Measurements from ENCODE around the gene PKNOX2.

The PKNOX2 gene

DNA sequence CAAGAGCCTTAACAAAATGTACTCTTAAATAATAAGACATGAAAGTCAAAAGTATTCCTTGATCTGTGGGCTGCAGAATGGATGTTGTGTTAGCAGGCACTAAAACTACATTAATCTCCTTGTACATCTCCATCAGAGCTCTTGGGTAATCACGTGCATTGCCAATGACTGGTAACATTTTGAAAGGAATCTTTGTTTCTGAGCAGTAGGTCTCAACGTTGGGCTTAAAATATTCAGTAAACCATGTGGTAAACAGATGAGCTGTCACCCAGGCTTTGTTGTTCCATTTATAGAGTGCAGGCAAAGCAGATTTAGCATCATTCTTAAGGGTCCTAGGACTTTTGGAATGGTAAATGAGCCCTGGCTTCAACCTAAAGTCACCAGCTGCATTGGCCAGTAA lies 152.9 kb downstream of the PKNOX2 start:
- FAIRE-seq, result no peak

DNA sequence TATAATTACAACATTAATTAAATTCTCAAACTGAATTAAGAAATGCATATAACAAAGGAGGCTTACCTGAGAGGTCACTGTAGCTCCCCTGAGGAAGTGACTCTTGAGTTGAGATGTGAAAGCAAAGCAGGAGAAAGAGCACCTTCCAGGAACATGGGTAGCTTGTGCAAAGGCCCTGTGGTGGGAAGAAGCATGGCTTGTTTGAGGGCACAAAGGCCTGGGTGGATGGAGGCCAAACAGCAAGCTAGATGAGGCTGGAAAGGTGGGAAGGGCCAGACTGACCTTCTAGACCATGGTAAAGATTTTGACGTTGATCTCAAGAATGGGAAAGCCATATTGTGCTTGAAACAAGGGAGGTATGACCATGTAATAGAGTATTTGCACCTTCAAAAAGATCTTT lies 155.1 kb downstream of the PKNOX2 start:
- no peak for FAIRE-seq

DNA sequence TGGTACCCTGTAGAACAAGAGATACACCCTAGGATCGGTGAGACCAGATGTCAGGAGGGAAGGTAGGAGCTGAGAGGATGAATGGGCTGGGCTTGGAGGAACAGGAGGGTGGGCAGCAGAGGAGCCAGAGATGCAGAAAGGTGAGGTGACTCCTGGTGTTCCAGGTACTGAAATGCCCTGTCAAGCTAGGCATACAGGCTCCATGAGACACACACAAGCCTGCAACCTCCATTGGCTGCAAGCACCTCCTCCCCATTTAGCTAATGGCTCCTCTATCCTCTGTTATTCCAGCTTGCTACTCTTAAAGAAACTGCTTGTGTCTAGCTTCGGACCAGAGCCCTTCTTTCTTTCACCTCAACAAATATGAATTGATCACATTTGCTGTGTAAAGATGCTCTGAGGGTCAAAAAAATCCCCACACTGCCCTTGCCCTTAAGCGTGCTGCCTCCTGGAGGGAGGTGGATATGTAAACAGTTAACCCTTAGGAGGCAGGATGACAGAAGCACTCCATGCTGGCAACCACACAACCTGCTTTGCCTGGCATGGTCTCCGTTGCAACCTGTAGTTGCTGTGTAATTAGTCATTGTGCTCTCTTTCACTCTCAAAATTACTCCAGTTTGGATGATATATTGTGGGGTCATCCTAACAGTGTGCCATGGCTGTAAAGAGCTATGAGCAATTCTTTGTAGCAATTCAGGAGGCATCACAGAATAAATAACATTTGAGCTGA lies 156.0 kb downstream of the PKNOX2 start:
- no peak for FAIRE-seq

DNA sequence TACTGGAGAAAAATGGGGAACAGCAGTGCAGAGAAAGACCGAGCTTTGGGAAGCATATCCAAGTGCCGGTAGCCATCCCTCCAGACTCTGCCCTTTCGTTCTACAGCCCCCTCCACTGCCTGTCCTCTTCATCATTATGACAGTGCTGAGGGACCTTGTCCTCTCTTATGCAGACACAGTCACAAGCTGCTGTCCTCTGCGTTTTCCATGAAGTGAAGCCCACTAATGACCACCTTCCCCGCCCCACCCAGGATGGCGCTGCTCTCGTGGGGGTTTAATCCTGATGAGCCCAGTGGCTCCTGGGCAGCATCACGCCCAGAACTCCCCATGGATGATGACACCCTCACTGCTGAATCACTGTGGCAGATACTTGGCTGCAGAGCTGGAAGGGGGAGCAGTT lies 157.7 kb downstream of the PKNOX2 start:
- no peak for FAIRE-seq

DNA sequence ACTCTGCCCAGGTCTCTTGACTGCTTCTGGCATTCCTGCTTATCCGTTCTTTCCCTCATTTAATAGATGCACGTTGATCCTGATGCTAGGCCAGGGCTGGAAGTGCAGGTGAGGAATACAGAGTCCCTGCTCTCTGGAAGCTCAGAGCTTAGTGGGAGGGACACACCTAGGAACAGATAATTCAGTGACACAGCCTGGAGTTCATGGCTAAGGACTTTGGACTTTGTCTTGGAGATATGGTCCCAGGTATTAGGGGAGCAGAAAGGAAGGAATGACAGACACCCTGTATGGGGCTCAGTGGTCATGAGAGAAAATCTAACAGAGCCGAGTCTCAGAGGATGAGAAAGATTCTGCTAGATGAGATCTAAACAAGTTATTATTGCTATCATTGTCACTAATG lies 160.6 kb downstream of the PKNOX2 start:
- FAIRE-seq, result no peak

DNA sequence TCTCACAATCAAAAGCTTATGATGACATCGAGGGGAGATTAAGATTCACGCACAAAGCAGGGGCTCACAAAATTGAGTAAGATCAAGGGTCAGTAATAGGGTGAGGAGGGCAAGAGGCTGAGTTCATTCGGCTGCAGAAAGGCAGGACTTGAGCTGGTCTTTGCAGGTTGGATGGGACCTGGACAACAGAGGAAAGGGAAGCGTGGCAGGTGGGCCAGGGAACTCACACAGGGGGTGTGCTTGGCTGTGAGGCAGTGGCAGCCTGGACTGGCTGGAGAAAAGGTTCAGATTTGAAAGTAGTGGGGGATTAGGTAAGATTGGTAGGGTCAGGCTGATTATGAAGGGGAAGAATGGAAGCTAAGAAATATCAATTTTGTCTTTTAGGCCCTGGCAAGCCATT lies 161.6 kb downstream of the PKNOX2 start:
- FAIRE-seq, result no peak

DNA sequence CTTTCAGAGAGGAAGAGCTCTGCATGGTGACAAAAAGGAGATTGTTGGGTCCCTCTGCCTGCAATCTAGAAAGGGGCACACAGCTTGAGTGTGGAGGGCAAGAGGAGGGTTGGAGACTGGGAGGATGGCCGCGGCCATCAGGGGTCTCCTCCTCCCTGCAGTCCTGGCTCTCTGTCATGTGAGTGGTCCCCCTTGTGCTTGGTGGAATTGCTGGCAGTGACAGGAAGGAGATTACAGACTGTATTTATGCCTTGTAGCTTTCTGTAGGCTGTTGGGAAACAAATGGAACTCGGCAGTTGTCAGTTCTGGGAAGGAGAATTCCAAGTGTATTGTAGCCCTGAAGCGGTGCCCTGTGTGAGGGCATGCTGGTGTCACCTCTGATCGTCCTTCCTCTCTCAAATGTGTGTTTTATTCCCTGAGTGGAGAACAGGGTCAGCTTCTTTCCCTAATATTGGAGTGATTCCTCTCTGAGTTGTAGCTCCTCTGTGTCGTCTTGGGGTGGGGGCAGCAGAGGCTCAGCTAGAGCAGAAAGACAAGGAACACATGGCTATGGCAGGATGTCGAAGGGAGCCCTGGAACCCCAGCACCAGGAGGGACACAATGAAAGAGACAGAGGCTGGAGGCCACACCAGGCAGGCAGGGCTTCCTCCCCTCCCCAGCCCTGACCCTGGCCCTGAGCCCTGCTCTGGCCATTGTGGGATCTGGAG lies 163.1 kb downstream of the PKNOX2 start:
- FAIRE-seq, result no peak

DNA sequence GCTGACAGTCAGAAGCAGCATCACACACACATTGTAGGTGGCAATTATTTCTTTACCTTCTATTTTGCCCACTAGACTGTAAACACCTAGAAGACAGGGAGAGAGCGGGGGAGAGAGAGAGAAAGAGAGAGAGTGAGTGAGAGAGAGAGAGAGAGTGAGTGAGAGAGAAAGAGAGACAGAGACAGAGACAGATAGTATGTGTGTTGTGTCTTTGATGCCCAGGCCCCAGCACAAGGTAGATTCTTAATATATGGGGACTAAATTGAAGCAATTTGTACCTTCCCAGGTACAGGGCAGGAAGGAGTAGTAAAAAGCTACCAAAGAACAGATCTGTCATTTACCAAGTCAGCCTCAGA lies 163.7 kb downstream of the PKNOX2 start:
- no peak for FAIRE-seq

DNA sequence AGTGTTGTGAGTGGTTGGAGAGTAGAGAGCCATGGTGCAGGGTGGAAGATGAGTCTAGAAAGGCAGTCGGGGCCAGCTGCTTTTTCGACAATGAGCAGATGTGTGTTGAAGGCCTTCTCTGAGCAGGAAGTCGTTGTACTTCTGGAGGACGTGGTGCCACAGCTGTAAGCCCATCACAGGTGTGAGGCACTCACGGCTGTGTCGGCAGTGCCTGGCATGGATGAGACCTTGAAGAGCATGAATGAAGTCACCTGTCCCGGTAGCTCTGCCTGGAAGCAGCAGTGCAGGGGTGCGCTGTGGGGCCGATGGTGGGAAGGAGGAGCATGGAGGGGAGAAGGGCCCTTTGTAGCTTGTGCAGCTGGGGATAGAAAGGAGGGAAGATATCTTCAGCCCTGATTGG lies 165.2 kb downstream of the PKNOX2 start:
- no peak for FAIRE-seq

DNA sequence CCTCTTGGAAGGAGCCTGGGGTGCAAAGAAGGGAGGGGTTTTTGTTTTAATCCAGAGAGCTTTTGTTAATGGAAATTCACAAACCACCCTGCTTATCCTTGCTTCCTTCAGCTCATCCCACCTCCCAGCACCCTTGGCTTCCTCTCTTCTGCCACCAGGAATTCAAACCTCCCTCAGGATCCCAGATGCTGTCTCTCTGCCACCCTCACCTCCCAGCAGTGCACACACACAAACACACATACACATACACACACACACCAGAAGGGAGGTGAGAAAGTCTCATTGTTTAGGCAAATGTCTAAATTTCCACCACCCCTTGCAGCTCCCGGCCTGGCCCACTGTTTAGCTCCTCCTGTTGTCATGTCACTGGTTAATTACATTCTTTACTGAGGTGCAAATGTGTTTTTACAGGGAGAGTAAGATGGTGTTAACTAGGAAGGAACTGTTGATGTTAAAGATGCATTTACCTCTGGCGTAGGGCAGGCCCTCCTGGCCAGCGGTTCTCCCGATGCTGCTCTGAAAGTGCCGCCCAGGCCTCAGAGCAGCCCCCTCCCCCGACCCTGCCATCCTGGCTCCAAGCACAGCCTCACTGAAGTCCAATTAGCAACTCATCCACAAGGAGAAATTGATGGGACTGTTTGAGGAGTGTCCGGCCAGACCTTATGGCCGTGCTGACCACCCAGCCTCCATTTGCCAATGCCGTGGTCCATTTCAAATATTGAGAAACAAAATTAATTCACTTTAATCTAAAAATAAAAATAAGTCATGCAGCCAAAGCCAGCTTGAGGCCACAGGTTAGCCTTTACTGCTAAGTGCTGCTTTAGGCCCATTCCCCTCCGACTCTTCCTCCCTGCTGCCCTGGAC lies 166.1 kb downstream of the PKNOX2 start:
- FAIRE-seq, result no peak

DNA sequence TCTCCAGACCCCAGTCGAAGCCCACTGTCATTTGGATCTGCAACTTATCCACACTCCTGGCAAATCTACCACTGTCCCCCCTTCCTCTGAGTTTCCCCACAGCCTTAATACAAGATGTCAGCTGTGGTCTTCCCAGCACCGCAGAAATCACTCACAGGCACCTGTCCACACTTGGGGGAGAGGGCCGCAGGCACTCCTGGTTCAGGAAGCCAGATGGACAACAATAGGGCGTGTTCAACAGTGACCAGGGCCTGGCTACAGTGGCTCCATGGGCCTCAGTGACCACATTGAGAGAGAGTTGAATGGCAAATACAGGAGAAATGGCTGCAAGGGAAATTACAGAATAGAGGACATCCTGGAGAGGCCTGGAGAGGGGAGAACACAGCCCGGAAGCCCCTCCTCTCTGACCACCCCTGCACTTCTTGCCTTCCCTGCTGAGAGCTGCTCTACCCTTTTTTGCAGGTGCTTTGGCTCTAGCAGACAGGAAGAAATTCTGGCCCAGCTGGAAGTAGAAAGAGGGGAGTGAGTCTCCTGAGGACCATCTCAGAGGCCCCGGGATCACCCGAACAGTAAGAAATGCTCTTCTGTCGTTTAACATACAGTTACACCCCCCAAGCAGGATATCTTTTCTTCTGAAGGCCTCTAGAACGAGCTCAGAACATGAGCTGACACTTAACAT lies 166.9 kb downstream of the PKNOX2 start:
- no peak for FAIRE-seq

DNA sequence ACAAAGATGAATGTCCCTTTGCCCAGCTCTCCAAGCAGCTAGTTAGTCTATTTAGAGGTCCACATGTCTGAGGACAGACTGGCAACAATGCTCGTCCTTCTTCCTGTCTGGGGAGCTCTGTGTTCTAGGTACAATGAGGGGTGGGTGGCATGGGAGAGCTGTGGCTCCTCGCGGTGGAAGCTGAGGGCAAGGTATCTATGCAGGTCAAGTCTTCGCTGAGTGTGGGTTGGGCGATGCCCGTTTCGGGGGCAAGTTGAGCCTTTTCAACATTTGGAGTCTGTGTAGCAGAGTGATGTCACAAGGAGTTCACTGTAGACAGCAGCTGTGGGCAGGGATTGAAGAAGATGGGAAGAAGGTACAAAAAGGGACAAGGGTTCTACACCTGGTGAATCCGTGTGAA lies 168.3 kb downstream of the PKNOX2 start:
- no peak for FAIRE-seq

DNA sequence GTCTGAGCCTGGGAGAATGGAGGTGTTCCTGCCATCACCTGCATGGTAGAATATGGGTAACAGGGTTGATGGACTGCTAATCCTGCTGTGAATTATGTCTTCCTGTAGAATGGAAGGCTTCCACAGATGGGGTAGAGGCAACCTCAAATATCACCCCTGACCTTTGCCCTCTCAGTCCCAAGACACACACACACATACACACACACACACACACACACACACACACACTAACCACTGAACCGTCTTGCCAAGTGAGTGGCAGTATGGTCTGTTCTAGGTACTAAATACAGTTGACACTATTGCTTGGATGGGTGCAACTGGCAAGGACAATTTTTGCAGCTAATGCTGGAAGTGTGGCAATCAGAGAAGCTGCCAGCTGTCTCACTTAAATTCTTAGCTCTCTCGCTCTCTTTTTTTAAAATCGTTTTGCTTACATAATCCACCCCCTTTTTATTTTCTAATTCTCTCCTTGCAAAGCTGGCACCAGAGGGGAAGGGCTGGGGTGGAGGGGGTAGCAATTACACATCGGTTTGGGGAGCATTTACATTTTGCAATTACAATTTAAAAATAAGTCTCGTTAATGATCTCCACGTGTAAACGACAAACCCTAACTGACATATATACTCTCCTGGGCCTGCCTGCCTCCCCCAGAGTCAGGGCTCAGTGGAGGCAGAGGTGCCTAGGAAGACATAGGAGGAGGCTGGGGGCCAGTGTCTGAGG lies 169.0 kb downstream of the PKNOX2 start:
- FAIRE-seq, result no peak

DNA sequence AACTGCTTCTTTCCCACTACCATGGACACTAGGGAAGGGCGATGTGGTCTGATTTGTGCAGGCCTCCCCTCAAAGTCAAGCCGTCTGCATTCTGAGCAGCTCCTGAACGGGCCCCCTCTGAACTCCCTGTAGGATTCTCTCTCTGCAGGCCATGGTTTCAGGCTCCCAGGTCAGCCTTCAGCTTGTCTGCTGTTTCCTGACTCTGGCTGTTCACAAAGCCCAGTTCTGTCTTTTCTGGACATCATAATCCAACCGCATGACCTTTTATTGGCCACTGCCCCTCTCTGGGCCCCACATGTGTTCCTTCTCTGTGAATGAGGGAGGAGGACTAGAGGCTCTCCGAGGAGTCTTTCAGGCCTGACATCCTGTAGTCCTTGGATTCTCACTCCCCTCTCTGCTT lies 170.6 kb downstream of the PKNOX2 start:
- no peak for FAIRE-seq

DNA sequence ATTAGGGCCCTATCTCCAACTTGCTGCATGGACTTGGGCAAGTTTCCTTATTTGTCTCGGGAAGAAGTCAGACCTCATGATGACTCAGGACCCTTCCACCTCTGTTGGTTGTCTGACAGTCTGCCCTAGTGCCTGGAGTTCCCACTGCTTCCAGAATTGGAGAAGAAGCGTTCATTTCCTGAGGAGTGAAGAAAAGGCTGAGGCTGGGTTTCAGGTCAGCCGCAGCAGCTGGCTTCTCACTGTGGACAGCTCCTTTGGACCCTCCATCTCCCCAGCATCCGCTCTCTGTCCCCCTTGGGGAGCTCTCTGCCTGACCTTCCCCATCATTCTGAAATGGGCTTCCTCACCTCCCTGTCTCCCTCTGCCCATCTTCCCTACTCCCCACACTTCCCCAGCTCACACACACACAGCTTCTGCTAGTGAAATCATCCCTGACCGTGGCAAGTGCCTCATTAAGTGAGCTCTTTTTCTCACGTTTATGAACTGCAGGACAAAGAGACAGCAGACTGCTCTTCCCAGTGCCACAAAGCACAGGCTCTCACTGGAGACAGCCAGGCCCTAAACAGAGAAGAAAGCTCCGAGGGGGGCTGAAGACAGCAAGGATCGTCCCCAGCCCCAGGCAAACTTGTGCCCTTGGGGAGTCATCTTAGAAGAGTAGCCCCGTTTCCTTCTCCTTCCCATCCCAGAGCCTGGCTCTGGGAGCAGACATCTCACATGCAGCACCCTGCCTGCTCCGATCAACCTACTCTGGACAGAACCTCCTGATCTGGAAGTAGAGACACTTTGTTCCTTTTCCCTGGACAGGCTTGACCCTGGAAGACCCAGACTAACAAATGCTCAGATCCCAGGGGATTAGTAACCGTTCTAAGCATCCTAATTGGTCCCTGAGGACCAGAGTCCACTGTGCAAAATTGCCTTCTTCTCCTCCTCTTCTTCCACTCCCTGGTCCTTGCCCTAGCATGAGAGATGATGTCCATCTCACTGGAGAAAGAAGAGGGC lies 173.6 kb downstream of the PKNOX2 start:
- FAIRE-seq, result no peak

DNA sequence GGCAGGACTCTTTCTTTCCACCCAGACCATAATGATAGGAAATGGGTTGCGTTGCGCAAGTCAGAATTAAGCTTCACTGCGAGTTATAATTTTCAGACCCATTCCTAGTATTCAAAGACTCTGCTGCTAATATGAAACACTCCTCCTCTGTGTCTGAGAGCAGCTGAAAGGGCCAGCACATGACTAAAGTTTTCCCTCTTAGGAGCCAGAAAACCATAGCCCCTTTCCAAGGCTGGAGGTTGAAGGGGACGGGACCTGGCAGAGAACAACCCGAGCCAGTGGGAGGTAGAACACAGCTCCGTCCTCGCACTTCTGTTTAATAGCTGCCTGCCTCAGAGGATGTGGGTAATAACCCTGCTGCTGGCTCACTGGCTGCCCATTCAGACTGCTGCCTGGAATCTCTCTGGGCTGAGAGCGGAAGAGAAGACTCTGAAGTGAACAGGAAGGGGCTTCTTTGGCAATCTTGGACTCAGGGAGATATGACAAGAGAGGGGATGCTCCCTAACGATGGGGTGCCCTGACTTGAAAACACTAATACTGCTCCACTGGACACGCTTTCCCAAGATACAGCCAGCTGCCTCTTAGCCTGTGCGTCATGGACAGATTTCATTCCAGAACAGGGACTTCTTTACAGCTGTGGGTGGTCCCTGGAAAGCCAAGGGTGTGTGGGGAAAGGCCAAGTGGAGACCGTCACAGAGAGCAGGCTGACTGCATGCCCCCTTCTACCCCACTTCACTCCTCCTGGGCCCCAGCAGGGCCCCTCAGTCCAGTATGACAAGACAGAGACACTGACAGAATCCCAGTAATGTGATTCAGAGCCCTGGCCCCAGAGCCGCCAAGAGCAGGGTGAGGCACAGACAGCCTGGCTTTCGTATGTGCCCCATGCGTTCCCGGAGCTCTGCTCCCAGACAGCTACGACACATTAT lies 174.6 kb downstream of the PKNOX2 start:
- no peak for FAIRE-seq

DNA sequence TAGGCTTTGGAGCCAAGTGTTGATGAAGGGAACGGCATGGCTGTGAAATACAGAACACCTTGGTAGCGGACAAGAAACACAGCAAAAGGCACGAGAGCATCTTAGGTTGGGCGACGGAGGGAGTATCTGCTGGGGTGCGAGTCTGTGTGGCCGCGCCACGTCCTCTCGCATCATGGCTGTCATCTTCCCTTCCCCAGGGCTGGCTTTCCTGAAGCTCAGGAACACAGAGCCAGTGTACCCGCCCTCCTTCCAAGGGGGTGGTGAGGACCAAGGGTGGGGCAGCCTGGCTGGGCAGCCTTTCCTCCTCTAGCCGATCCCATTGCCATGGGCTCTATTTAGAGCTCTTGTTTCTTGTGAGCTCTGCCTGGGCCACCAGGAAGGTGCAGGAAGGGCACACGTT lies 177.1 kb downstream of the PKNOX2 start:
- no peak for FAIRE-seq

DNA sequence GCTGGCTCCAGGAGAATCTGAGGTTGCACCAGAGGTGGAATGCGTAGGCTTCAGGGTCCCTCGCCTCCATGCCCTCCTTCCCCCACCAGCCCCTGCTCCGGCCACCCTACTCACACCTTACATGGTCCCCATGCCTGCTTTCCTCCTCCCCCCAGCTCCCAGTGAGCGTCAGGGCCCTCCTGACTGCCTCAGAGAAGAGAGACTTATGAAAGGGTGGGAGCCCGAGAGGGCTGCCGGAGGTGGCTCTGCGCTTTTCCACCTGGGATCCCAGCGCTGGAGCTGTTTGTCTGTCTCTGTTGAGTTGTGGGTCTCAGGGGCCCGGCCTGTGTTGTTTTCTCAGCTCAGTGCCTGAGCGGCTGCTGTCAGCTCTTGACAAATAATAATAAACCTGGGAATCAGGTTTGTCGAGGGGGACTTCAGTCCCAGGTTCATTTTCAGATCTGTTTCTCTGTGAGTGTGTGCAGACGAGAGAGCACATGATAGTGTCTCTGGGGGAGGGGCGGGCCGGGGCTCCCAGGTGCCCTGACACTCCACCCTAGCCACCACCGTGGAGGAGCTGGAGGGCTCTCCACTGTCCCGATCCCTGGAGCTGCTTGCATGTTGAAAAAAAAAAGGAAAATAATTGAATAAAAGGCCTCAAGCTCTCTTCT lies 177.9 kb downstream of the PKNOX2 start:
- no peak for FAIRE-seq

DNA sequence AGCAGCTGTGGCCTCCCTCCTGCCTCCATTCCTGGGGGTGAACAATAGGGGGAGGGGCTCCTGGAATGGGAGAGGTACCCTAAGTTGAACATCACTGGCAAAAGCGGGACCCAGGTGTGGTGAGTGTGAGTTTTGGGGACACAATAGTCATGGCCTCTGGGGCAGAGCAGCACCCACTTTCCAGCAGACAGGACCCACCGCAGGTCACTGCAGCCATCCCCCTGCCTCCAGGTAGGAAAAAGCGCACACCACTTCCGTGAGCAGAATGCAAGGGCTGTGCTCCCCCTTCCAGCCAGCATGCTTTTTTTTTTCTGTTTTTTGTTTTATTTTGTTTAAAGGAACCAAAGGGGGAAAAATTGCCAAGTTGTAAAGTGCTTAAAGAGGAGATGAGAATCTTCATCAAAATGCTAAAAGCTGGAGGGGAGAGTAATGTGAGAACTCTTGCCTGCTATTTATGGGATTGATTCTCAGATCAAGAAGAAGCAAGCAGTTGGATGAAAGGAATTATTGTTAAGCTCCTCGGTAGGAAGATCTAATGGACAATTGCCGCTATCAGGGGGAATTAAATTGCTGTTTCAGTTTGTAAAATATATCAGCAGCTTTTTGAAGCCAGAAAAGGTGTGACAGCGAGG lies 178.7 kb downstream of the PKNOX2 start:
- no peak for FAIRE-seq
